ENCODE results near the gene RHBDD2.

- TF ChIP-seq CTCF (IDR thresholded peaks at IDR 0.05) (no peak), POLR2AphosphoS5 (IDR thresholded peaks at IDR 0.05) (no peak), POLR2A (IDR thresholded peaks at IDR 0.05) (no peak)
These were observed 9.0 kb upstream of the RHBDD2 start for GRCh38 chr7:75869776-75870379.

Measured in gastroesophageal sphincter (tissue), 3 donors.